H1 (cell line): ENCODE data around the gene MAML1. TPM values are rescaled to one million over a fixed set of nuclear protein-coding genes. Genes with fewer than 3 reads are reported as not detected.

ENCODE experiments used
- CTCF ChIA-PET: fragments of 300-600 bp; sonication (Branson Sonifier 250); formaldehyde crosslinking; loops from one replicate; lab custom pipeline; 2021; ENCODE audit not compliant: partially characterized antibody; lab: Charles Lee
- POLR2A ChIA-PET: fragments of 300-600 bp; sonication (Branson Sonifier 250); formaldehyde crosslinking; loops from one replicate; lab custom pipeline; 2021; ENCODE audit warnings: inconsistent platforms; ENCODE audit not compliant: partially characterized antibody; lab: Charles Lee
- DNase-seq, 2 experiments: peaks; one replicate each; pipeline versions ENCODE4 v3.0.0 to v3.0.0-alpha.2; 2010 to 2022; ENCODE audit warnings: low spot score in 2 of 2, low read depth in 1 of 2, mixed read lengths in 1 of 2
- FAIRE-seq: peaks from 2 replicates; lab custom pipeline; 2011; peaks lifted over from hg19 to GRCh38; lab: Jason Lieb, UNC
- H2AFZ ChIP-seq: 2 replicates; pipeline ENCODE4 v1.8.1; 2012; ENCODE audit warnings: low read length, inconsistent platforms
- H2AK5ac ChIP-seq: 2 replicates; pipeline ENCODE4 v1.6.1; 2013; ENCODE audit warnings: low read depth, low read length
- H2BK120ac ChIP-seq: replicated peaks from 2 replicates; pipeline ENCODE3; 2013; ENCODE audit warnings: low read depth, low read length, inconsistent platforms
- H2BK12ac ChIP-seq: 2 replicates; pipeline ENCODE4 v1.6.1; 2013; ENCODE audit warnings: low read depth, low read length
- H2BK15ac ChIP-seq: 2 replicates; pipeline ENCODE4 v1.6.1; 2013; ENCODE audit warnings: low read length
- H2BK20ac ChIP-seq: 2 replicates; pipeline ENCODE4 v1.6.1; 2013; ENCODE audit warnings: low read length
- H2BK5ac ChIP-seq: 2 replicates; pipeline ENCODE4 v1.6.1; 2013; ENCODE audit warnings: low read depth, low read length
- H3K14ac ChIP-seq: 2 replicates; pipeline ENCODE4 v1.6.1; 2013; ENCODE audit warnings: inconsistent platforms; ENCODE audit not compliant: insufficient read length
- H3K18ac ChIP-seq: 2 replicates; pipeline ENCODE4 v1.6.1; 2013; ENCODE audit warnings: low read length; ENCODE audit errors: extremely low read depth
- H3K23ac ChIP-seq: 2 replicates; pipeline ENCODE4 v1.6.1; 2013; ENCODE audit warnings: inconsistent platforms; ENCODE audit not compliant: insufficient read length
- H3K23me2 ChIP-seq: 2 replicates; pipeline ENCODE4 v1.6.1; 2013; ENCODE audit warnings: low read depth, low read length
- H3K27ac ChIP-seq: 2 replicates; pipeline ENCODE4 v1.6.1; 2011; ENCODE audit warnings: low read depth, low read length, inconsistent platforms
- H3K27me3 ChIP-seq, 4 experiments: replicated peaks in 1 of 4; 1 replicate in 1 of 4; 2 replicates in 3 of 4; pipeline versions ENCODE4 v1.6.1 to v1.8.1; 2011 to 2013; ENCODE audit warnings: low read length in 3 of 4, mild to moderate bottlenecking in 3 of 4, inconsistent platforms in 2 of 4, mixed read lengths in 2 of 4, moderate library complexity in 1 of 4; ENCODE audit not compliant: control insufficient read depth in 3 of 4, insufficient read depth in 3 of 4; ENCODE audit errors: extremely low read depth in 1 of 4
- H3K36me3 ChIP-seq, 4 experiments: 2 replicates each; pipeline versions ENCODE4 v1.6.1 to v1.8.1; 2011 to 2013; ENCODE audit warnings: mild to moderate bottlenecking in 4 of 4, low read length in 3 of 4, moderate library complexity in 2 of 4, control low read depth in 1 of 4, inconsistent platforms in 1 of 4; ENCODE audit not compliant: insufficient read depth in 4 of 4, control insufficient read depth in 2 of 4
- H3K4ac ChIP-seq: replicated peaks from 2 replicates; pipeline ENCODE3; 2013; ENCODE audit warnings: low read length, low read depth, mixed read lengths, inconsistent platforms; ENCODE audit not compliant: insufficient read length
- H3K4me1 ChIP-seq, 4 experiments: replicated peaks in 1 of 4; 1 replicate in 1 of 4; 2 replicates in 3 of 4; pipeline versions ENCODE4 v1.6.1 to v1.8.1; 2011 to 2013; ENCODE audit warnings: low read length in 3 of 4, inconsistent platforms in 2 of 4, mixed read lengths in 1 of 4; ENCODE audit not compliant: insufficient read depth in 4 of 4, control insufficient read depth in 3 of 4
- H3K4me2 ChIP-seq, 2 experiments: 2 replicates each; pipeline versions ENCODE4 v1.6.1 to v1.8.1; 2011 to 2013; ENCODE audit warnings: low read depth in 2 of 2, low read length in 2 of 2, control low read depth in 1 of 2, inconsistent platforms in 1 of 2, mild to moderate bottlenecking in 1 of 2; ENCODE audit not compliant: insufficient read depth in 1 of 2
- H3K4me3 ChIP-seq, 4 experiments: fragments of 200-600, 300-600 bp in 1 of 4; sonication (generic), shearing (Covaris generic), sonication (Bioruptor Twin) in 1 of 4; 2 replicates each; pipeline versions ENCODE4 v1.5.1 to v1.8.1; 2011 to 2016; ENCODE audit warnings: low read length in 4 of 4, low read depth in 3 of 4, control low read depth in 2 of 4, inconsistent platforms in 2 of 4, mild to moderate bottlenecking in 2 of 4, mixed read lengths in 1 of 4, moderate library complexity in 1 of 4; ENCODE audit not compliant: insufficient read depth in 2 of 4; ENCODE audit errors: extremely low read depth in 1 of 4
- H3K56ac ChIP-seq: replicated peaks from 2 replicates; pipeline ENCODE3; 2013; ENCODE audit warnings: low read depth, mild to moderate bottlenecking, mixed read lengths, low read length, inconsistent platforms; ENCODE audit not compliant: insufficient read length
- H3K79me1 ChIP-seq: 2 replicates; pipeline ENCODE4 v1.6.1; 2013; ENCODE audit warnings: low read depth, low read length, control low read depth
- H3K79me2 ChIP-seq, 2 experiments: 2 replicates each; pipeline versions ENCODE4 v1.6.1 to v1.8.1; 2012 to 2013; ENCODE audit warnings: low read length in 2 of 2, mild to moderate bottlenecking in 2 of 2, inconsistent platforms in 1 of 2; ENCODE audit not compliant: insufficient read depth in 2 of 2, control insufficient read depth in 1 of 2
- H3K9ac ChIP-seq, 4 experiments: replicated peaks in 1 of 4; 1 replicate in 1 of 4; 2 replicates in 3 of 4; pipeline versions ENCODE4 v1.6.1 to v1.8.1; 2011 to 2013; ENCODE audit warnings: low read depth in 3 of 4, low read length in 3 of 4, control low read depth in 2 of 4, mild to moderate bottlenecking in 2 of 4, moderate library complexity in 2 of 4, inconsistent platforms in 1 of 4; ENCODE audit errors: extremely low read depth in 1 of 4
- H3K9me3 ChIP-seq, 2 experiments: 2 replicates each; pipeline versions ENCODE4 v1.6.1 to v1.8.1; 2012 to 2013; ENCODE audit warnings: mild to moderate bottlenecking in 2 of 2, moderate library complexity in 2 of 2, control low read depth in 1 of 2, inconsistent platforms in 1 of 2, low read depth in 1 of 2, low read length in 1 of 2, mixed read lengths in 1 of 2; ENCODE audit not compliant: insufficient read depth in 2 of 2
- H4K20me1 ChIP-seq, 2 experiments: replicated peaks in 1 of 2; 2 replicates each; pipeline versions ENCODE3 to v1.8.1; 2011 to 2013; ENCODE audit warnings: inconsistent platforms in 2 of 2, low read length in 2 of 2, mild to moderate bottlenecking in 1 of 2; ENCODE audit not compliant: insufficient read depth in 2 of 2, control insufficient read depth in 1 of 2
- H4K5ac ChIP-seq: 2 replicates; pipeline ENCODE4 v1.6.1; 2013; ENCODE audit warnings: low read length, low read depth, mixed read lengths, inconsistent platforms; ENCODE audit not compliant: insufficient read length
- H4K8ac ChIP-seq: 2 replicates; pipeline ENCODE4 v1.8.0; 2013; ENCODE audit warnings: mild to moderate bottlenecking, moderate library complexity, low read length, inconsistent platforms; ENCODE audit not compliant: insufficient read depth; ENCODE audit errors: extremely low read depth
- H4K91ac ChIP-seq: replicated peaks from 2 replicates; pipeline ENCODE3; 2013; ENCODE audit warnings: low read length, mixed read lengths, inconsistent platforms; ENCODE audit not compliant: insufficient read length
- SP1 ChIP-seq: IDR thresholded peaks from 2 replicates; pipeline ENCODE4 v1.6.1; 2011; ENCODE audit warnings: low read depth, low read length
- WGBS, 2 experiments: shearing (Covaris generic) in 1 of 2; methylation state at CpG; one replicate each; pipeline versions ENCODE4 v1.1.6 to v1.1.7; 2013 to 2015; ENCODE audit warnings: low lambda C conversion rate in 2 of 2, mixed read lengths in 2 of 2, inconsistent platforms in 1 of 2, low coverage in 1 of 2, missing lambda C conversion rate in 1 of 2; ENCODE audit not compliant: insufficient replicate concordance in 2 of 2, insufficient coverage in 1 of 2, insufficient read length in 1 of 2; ENCODE audit errors: extremely low coverage in 1 of 2, missing lambda C conversion rate in 1 of 2; 5-methylcytosine and 5-hydroxymethylcytosine counted together
- polyA plus RNA-seq, 7 experiments: library from polyadenylated mRNA; depleted of rRNA in 3 of 7; stranded (reverse) in 5 of 7; unstranded in 2 of 7; fragments of >200 nt in 5 of 7; fragments of 200-250 nt in 2 of 7; gene quantifications; 1 replicate in 5 of 7; 2 replicates in 1 of 7; 4 replicates in 1 of 7; pipeline versions ENCODE4 v1.2.1 to v1.2.3, GENCODE V29; 2011 to 2013; ENCODE audit warnings: missing spikeins in 2 of 7, mixed read lengths in 2 of 7
- total RNA-seq: library from RNA; stranded (reverse); fragmentation: NEBNext Ultra II Directional; extraction: Animal tissue kit (Norgen Biotek cat#: 25700); gene quantifications from 2 replicates; pipeline ENCODE4 v1.2.1, GENCODE V29; 2021
- TF ChIP-seq, protein P1 (sequence below): IDR thresholded peaks from 2 replicates; pipeline ENCODE4 v1.6.1; 2011; ENCODE audit warnings: low read depth, mild to moderate bottlenecking, low read length; ENCODE audit not compliant: insufficient read depth

The MAML1 gene
- total and polyA plus RNA-seq, 2 of the 8 experiments (the other 6 are each of a cell fraction or from before 2014, with no cell fraction given), result 17.1 to 41.9 TPM

DNA sequence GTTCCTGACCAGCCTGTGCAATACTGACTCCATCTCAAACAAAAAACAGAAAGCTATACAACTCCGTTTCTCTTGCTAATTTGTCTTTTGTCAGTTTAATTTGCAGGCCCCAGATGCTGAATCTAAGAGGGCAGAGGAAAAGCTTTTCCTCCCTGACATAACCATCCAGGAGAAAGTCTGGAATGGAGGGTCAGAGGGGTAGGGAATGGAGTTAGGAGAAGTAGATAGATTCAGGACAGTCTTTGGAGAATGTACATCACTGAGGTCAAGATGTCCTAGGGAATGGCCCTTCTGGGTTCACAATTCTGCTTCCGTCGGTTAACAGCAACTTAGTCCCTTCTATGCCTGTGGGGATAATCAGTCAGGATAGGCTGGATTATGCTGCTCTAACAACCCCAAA, 81.5 kb downstream of the MAML1 start:
- Histone ChIP-seq H3K56ac (no peak overlapping the region), H3K9ac (no peak overlapping the region), H3K4me2 (peak overlapping the region in 1 of 2 experiments; percentile 42; a peak in 2 of 4 replicates), H3K79me2 (no peaks in the 10 kb centered on the region; a peak in 1 of 4 replicates), H2BK120ac (no peak overlapping the region), H3K23me2 (peaks cover 13% of the 10 kb centered on the region; the same call in 1 of the 2 replicates), H4K91ac (no peak overlapping the region), H3K27ac (no peak overlapping the region), H3K27me3 (peaks cover 0 to 5% (median 2%) of the 10 kb centered on the region in 4 experiments; a peak in 2 of 7 replicates), H3K18ac (no peak overlapping the region), H2BK5ac (no peak overlapping the region), H3K9me3 (no peaks in the 10 kb centered on the region), H3K4me1 (peaks cover 0 to 18% (median 14%) of the 10 kb centered on the region in 4 experiments; a peak in 6 of 7 replicates), H3K36me3 (peaks cover 0 to 5% (median 0%) of the 10 kb centered on the region in 4 experiments; a peak in 1 of 8 replicates), H2AFZ (no peak overlapping the region), H4K8ac (no peak overlapping the region), H2BK15ac (0 out of 2 replicates have a peak overlapping the region, but pooled peaks have one; percentile 31), H4K5ac (no peak overlapping the region), H3K4me3 (no peak overlapping the region), H2AK5ac (no peak overlapping the region), H4K20me1 (no peaks in the 10 kb centered on the region), H2BK20ac (no peak overlapping the region), H3K4ac (no peak overlapping the region), H3K79me1 (no peaks in the 10 kb centered on the region), H3K14ac (no peak overlapping the region), H2BK12ac (no peak overlapping the region), H3K23ac (no peak overlapping the region)
- POLR2A ChIA-PET, result interaction anchor here (1.5 to 12.6 kb wide), 2 partner anchors 13 to 23 kb away, joined by 5 to 207 read pairs; partner anchors contain the start of genes LTC4S and MGAT4B
- DNase-seq (no peak), FAIRE-seq (no peak)
- 58% methylated on average over 3 of the region's 3 CpGs; no CpG with 5 or more reads in 1 of the 2 experiments for WGBS, 2 experiments
- TF ChIP-seq, protein P1, sequence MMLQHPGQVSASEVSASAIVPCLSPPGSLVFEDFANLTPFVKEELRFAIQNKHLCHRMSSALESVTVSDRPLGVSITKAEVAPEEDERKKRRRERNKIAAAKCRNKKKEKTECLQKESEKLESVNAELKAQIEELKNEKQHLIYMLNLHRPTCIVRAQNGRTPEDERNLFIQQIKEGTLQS, result no peak
- peak; percentile 89 for TF ChIP-seq SP1
- CTCF ChIA-PET, result interaction anchor here (1.0 to 3.3 kb wide), 4 partner anchors 11 to 51 kb away, joined by 3 to 23 read pairs (median 7); no protein-coding TSS in a partner anchor
